GM10266 (cell line): ENCODE measurements around the gene CALCR.

Source experiments
- DNase-seq: peaks from one replicate; pipeline ENCODE4 v3.0.0; 2012; ENCODE audit errors: extremely low spot score
- CTCF ChIP-seq: IDR thresholded peaks from 2 replicates; pipeline ENCODE4 v1.5.1; 2012; ENCODE audit warnings: mild to moderate bottlenecking, low read depth; ENCODE audit not compliant: control insufficient read depth, insufficient read depth; ENCODE audit errors: missing control alignments

The CALCR gene

GRCh38 chr7:93426155-93426696 is 148.3 kb downstream of the CALCR start:
- no peak for DNase-seq

GRCh38 chr7:93414574-93414973 is 159.9 kb downstream of the CALCR start:
- TF ChIP-seq CTCF, result no peak
- no peak for DNase-seq

More at GRCh38 chr7:93426155-93426696, 148.3 kb downstream of the CALCR start:
- TF ChIP-seq CTCF, result no peak

GRCh38 chr7:93409324-93409723 is 165.2 kb downstream of the CALCR start:
- TF ChIP-seq CTCF, result no peak
- DNase-seq, result no peak

- no peak for TF ChIP-seq CTCF
- no peak for DNase-seq
Observed at GRCh38 chr7:93407239-93407638, 167.3 kb downstream of the CALCR start.

GRCh38 chr7:93402944-93403343 is 171.6 kb downstream of the CALCR start:
- DNase-seq, result no peak
- TF ChIP-seq CTCF, result no peak

- no peak for TF ChIP-seq CTCF
- DNase-seq, result no peak
Observed at GRCh38 chr7:93399642-93400041, 174.9 kb downstream of the CALCR start.

GRCh38 chr7:93392984-93393383 is 181.5 kb downstream of the CALCR start:
- TF ChIP-seq CTCF, result no peak
- no peak for DNase-seq
